HEK293 (cell line): ENCODE data around the gene PA2G4.

ENCODE experiments used
- GLIS1 ChIP-seq: fragments of 450-650 bp; formaldehyde crosslinking; IDR thresholded peaks from 2 replicates; pipeline ENCODE4 v1.5.1; 2016; ENCODE audit warnings: missing biosample characterization, missing genetic modification characterization
- SCRT2 ChIP-seq: fragments of 450-650 bp; formaldehyde crosslinking; IDR thresholded peaks from 2 replicates; pipeline ENCODE4 v1.5.1; 2016; ENCODE audit warnings: missing biosample characterization, missing genetic modification characterization
- TRIM28 ChIP-seq: IDR thresholded peaks from 2 replicates; pipeline ENCODE4 v1.6.1; 2011; ENCODE audit warnings: low read length, control low read depth, borderline replicate concordance
- WT1 ChIP-seq: fragments of 450-650 bp; formaldehyde crosslinking; IDR thresholded peaks from 2 replicates; pipeline ENCODE4 v1.5.1; 2016; ENCODE audit warnings: missing biosample characterization, missing genetic modification characterization
- ZBTB17 ChIP-seq: fragments of 450-650 bp; formaldehyde crosslinking; IDR thresholded peaks from 2 replicates; pipeline ENCODE4 v1.5.1; 2016; ENCODE audit warnings: missing biosample characterization, missing genetic modification characterization
- ZBTB7A ChIP-seq: fragments of 450-650 bp; formaldehyde crosslinking; IDR thresholded peaks from 2 replicates; pipeline ENCODE4 v1.5.1; 2016; ENCODE audit warnings: low read depth, missing biosample characterization, missing genetic modification characterization
- ZEB2 ChIP-seq: fragments of 450-650 bp; formaldehyde crosslinking; IDR thresholded peaks from 2 replicates; pipeline ENCODE4 v1.5.1; 2016; ENCODE audit warnings: missing biosample characterization, missing genetic modification characterization
- ZFHX2 ChIP-seq: fragments of 450-650 bp; formaldehyde crosslinking; conservative IDR thresholded peaks from 2 replicates; pipeline ENCODE4 v1.5.1; 2016; ENCODE audit warnings: missing biosample characterization, missing genetic modification characterization
- ZIC2 ChIP-seq: fragments of 450-650 bp; formaldehyde crosslinking; IDR thresholded peaks from 2 replicates; pipeline ENCODE4 v1.5.1; 2016; ENCODE audit warnings: missing biosample characterization, missing genetic modification characterization
- ZNF202 ChIP-seq: fragments of 450-650 bp; formaldehyde crosslinking; IDR thresholded peaks from 2 replicates; pipeline ENCODE4 v1.5.1; 2016; ENCODE audit warnings: missing biosample characterization, missing genetic modification characterization, borderline replicate concordance
- ZNF23 ChIP-seq: fragments of 450-650 bp; formaldehyde crosslinking; IDR thresholded peaks from 2 replicates; pipeline ENCODE4 v1.5.1; 2016; ENCODE audit warnings: missing biosample characterization, missing genetic modification characterization, borderline replicate concordance
- ZNF350 ChIP-seq: fragments of 450-650 bp; formaldehyde crosslinking; IDR thresholded peaks from 2 replicates; pipeline ENCODE4 v1.5.0; 2017; ENCODE audit warnings: missing biosample characterization, mild to moderate bottlenecking, missing genetic modification characterization
- ZNF366 ChIP-seq: fragments of 450-650 bp; formaldehyde crosslinking; conservative IDR thresholded peaks from 2 replicates; pipeline ENCODE4 v1.5.1; 2016; ENCODE audit warnings: missing biosample characterization, missing genetic modification characterization
- ZNF473 ChIP-seq: fragments of 450-650 bp; formaldehyde crosslinking; IDR thresholded peaks from 2 replicates; pipeline ENCODE4 v1.5.1; 2017; ENCODE audit warnings: missing biosample characterization, missing genetic modification characterization
- ZNF501 ChIP-seq: fragments of 450-650 bp; formaldehyde crosslinking; IDR thresholded peaks from 2 replicates; pipeline ENCODE4 v1.5.1; 2016; ENCODE audit warnings: missing biosample characterization, missing genetic modification characterization
- ZNF610 ChIP-seq: fragments of 450-650 bp; formaldehyde crosslinking; IDR thresholded peaks from 2 replicates; pipeline ENCODE4 v1.5.1; 2016; ENCODE audit warnings: missing biosample characterization, missing genetic modification characterization, borderline replicate concordance
- ZNF623 ChIP-seq: fragments of 450-650 bp; formaldehyde crosslinking; IDR thresholded peaks from 2 replicates; pipeline ENCODE4 v1.5.1; 2016; ENCODE audit warnings: missing biosample characterization, missing genetic modification characterization
- ZNF624 ChIP-seq: fragments of 450-650 bp; formaldehyde crosslinking; IDR thresholded peaks from 2 replicates; pipeline ENCODE4 v1.5.1; 2017; ENCODE audit warnings: missing biosample characterization, missing genetic modification characterization
- ZNF658 ChIP-seq: fragments of 450-650 bp; formaldehyde crosslinking; IDR thresholded peaks from 2 replicates; pipeline ENCODE4; 2016; ENCODE audit warnings: missing biosample characterization, missing genetic modification characterization
- ZNF660 ChIP-seq: fragments of 450-650 bp; IDR thresholded peaks from 2 replicates; pipeline ENCODE4 v1.5.1; 2018; ENCODE audit warnings: missing biosample characterization, mild to moderate bottlenecking, missing genetic modification characterization
- ZNF837 ChIP-seq: fragments of 450-650 bp; formaldehyde crosslinking; IDR thresholded peaks from 2 replicates; pipeline ENCODE4 v1.5.1; 2016; ENCODE audit warnings: missing biosample characterization, missing genetic modification characterization
- TF ChIP-seq, protein P1 (sequence below): fragments of 450-650 bp; formaldehyde crosslinking; IDR thresholded peaks from 2 replicates; pipeline ENCODE4 v1.5.1; 2017; ENCODE audit warnings: missing biosample characterization, missing genetic modification characterization
- TF ChIP-seq, protein P2 (sequence below): fragments of 450-650 bp; formaldehyde crosslinking; conservative IDR thresholded peaks from 2 replicates; pipeline ENCODE4 v1.5.1; 2016; ENCODE audit warnings: low read depth, missing biosample characterization, missing genetic modification characterization
- TF ChIP-seq, protein P3 (sequence below): fragments of 450-650 bp; formaldehyde crosslinking; IDR thresholded peaks from 2 replicates; pipeline ENCODE4 v1.5.1; 2016; ENCODE audit warnings: missing biosample characterization, missing genetic modification characterization
- TF ChIP-seq, protein P4 (sequence below): fragments of 450-650 bp; formaldehyde crosslinking; IDR thresholded peaks from 2 replicates; pipeline ENCODE4 v1.5.1; 2016; ENCODE audit warnings: missing biosample characterization, missing genetic modification characterization
- TF ChIP-seq, protein P5 (sequence below): fragments of 450-650 bp; formaldehyde crosslinking; IDR thresholded peaks from 2 replicates; pipeline ENCODE4 v1.5.1; 2016; ENCODE audit warnings: missing biosample characterization, missing genetic modification characterization
- TF ChIP-seq, protein P6 (sequence below): fragments of 450-650 bp; formaldehyde crosslinking; IDR thresholded peaks from 2 replicates; pipeline ENCODE4 v1.5.1; 2016; ENCODE audit warnings: missing biosample characterization, missing genetic modification characterization

PA2G4 gene

DNA sequence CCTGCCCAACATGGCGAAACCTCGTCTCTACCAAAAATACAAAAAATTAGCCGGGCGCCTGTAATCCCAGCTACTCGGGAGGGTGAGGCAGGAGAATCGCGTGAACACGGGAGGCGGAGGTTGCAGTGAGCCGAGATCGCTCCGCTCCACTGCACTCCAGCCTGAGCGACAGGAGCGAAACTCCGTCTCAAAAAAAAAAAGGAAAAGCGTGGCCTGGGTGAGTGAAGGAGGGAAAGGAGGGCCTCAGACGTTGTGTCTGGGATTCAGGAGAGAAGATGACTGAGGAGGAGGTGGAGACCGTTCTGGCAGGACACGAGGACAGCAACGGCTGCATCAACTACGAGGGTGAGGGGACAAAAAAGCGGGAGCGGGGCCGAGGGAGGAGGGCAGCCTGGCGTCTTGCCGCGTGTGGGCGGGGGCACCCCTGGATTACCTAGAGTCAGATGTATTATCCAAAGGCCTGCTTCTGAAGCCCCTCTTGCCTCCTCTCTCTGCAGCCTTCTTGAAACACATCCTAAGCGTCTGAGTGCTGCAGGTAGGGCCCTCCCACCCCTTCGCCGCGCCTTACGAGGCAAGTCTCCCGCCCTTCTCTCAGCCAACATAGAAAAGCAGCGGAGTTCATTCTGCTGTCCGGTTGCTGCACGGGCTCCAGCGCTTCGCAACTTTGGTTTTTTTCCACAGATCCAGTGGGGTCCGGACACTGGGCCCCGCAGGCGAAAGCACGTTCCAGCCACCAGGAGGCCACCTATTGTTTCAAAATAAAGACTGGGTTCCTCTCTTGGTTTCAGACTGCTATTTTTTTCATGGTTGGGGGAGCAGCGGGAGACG lies 53.1 kb downstream of the PA2G4 start (continued):
- TF ChIP-seq, protein P1, sequence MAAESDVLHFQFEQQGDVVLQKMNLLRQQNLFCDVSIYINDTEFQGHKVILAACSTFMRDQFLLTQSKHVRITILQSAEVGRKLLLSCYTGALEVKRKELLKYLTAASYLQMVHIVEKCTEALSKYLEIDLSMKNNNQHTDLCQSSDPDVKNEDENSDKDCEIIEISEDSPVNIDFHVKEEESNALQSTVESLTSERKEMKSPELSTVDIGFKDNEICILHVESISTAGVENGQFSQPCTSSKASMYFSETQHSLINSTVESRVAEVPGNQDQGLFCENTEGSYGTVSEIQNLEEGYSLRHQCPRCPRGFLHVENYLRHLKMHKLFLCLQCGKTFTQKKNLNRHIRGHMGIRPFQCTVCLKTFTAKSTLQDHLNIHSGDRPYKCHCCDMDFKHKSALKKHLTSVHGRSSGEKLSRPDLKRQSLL (tag by site-specific recombination) = peak; percentile 28; the same call in 1 of the 2 replicates
- peak; percentile 19 for TF ChIP-seq ZNF660
- TF ChIP-seq ZNF350 (tag by site-specific recombination) = no peak
- peak; percentile 3; the same call in 1 of the 2 replicates for TF ChIP-seq TRIM28
- TF ChIP-seq GLIS1 = peak; percentile 20; the same call in 1 of the 2 replicates
- TF ChIP-seq ZFHX2 = peak; percentile 60
- peak; percentile 70 for TF ChIP-seq ZNF366 (tag by site-specific recombination)
- 0 out of 2 replicates have a peak, but pooled peaks have one; percentile 30 for TF ChIP-seq SCRT2 (tag by site-specific recombination)
- TF ChIP-seq, protein P2, sequence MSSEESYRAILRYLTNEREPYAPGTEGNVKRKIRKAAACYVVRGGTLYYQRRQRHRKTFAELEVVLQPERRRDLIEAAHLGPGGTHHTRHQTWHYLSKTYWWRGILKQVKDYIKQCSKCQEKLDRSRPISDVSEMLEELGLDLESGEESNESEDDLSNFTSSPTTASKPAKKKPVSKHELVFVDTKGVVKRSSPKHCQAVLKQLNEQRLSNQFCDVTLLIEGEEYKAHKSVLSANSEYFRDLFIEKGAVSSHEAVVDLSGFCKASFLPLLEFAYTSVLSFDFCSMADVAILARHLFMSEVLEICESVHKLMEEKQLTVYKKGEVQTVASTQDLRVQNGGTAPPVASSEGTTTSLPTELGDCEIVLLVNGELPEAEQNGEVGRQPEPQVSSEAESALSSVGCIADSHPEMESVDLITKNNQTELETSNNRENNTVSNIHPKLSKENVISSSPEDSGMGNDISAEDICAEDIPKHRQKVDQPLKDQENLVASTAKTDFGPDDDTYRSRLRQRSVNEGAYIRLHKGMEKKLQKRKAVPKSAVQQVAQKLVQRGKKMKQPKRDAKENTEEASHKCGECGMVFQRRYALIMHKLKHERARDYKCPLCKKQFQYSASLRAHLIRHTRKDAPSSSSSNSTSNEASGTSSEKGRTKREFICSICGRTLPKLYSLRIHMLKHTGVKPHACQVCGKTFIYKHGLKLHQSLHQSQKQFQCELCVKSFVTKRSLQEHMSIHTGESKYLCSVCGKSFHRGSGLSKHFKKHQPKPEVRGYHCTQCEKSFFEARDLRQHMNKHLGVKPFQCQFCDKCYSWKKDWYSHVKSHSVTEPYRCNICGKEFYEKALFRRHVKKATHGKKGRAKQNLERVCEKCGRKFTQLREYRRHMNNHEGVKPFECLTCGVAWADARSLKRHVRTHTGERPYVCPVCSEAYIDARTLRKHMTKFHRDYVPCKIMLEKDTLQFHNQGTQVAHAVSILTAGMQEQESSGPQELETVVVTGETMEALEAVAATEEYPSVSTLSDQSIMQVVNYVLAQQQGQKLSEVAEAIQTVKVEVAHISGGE (tag by site-specific recombination) = 0 out of 2 replicates have a peak, but pooled peaks have one; percentile 6
- TF ChIP-seq, protein P3, sequence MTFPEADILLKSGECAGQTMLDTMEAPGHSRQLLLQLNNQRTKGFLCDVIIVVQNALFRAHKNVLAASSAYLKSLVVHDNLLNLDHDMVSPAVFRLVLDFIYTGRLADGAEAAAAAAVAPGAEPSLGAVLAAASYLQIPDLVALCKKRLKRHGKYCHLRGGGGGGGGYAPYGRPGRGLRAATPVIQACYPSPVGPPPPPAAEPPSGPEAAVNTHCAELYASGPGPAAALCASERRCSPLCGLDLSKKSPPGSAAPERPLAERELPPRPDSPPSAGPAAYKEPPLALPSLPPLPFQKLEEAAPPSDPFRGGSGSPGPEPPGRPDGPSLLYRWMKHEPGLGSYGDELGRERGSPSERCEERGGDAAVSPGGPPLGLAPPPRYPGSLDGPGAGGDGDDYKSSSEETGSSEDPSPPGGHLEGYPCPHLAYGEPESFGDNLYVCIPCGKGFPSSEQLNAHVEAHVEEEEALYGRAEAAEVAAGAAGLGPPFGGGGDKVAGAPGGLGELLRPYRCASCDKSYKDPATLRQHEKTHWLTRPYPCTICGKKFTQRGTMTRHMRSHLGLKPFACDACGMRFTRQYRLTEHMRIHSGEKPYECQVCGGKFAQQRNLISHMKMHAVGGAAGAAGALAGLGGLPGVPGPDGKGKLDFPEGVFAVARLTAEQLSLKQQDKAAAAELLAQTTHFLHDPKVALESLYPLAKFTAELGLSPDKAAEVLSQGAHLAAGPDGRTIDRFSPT = 0 out of 2 replicates have a peak, but pooled peaks have one; percentile 21
- TF ChIP-seq, protein P4, sequence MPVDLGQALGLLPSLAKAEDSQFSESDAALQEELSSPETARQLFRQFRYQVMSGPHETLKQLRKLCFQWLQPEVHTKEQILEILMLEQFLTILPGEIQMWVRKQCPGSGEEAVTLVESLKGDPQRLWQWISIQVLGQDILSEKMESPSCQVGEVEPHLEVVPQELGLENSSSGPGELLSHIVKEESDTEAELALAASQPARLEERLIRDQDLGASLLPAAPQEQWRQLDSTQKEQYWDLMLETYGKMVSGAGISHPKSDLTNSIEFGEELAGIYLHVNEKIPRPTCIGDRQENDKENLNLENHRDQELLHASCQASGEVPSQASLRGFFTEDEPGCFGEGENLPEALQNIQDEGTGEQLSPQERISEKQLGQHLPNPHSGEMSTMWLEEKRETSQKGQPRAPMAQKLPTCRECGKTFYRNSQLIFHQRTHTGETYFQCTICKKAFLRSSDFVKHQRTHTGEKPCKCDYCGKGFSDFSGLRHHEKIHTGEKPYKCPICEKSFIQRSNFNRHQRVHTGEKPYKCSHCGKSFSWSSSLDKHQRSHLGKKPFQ (tag by site-specific recombination) = no peak
- TF ChIP-seq ZNF658 (tag by site-specific recombination) = no peak
- TF ChIP-seq, protein P5, sequence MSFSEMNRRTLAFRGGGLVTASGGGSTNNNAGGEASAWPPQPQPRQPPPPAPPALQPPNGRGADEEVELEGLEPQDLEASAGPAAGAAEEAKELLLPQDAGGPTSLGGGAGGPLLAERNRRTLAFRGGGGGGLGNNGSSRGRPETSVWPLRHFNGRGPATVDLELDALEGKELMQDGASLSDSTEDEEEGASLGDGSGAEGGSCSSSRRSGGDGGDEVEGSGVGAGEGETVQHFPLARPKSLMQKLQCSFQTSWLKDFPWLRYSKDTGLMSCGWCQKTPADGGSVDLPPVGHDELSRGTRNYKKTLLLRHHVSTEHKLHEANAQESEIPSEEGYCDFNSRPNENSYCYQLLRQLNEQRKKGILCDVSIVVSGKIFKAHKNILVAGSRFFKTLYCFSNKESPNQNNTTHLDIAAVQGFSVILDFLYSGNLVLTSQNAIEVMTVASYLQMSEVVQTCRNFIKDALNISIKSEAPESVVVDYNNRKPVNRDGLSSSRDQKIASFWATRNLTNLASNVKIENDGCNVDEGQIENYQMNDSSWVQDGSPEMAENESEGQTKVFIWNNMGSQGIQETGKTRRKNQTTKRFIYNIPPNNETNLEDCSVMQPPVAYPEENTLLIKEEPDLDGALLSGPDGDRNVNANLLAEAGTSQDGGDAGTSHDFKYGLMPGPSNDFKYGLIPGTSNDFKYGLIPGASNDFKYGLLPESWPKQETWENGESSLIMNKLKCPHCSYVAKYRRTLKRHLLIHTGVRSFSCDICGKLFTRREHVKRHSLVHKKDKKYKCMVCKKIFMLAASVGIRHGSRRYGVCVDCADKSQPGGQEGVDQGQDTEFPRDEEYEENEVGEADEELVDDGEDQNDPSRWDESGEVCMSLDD (tag by site-specific recombination) = no peak
- peak; percentile 77 for TF ChIP-seq ZEB2 (tag by site-specific recombination)
- TF ChIP-seq ZIC2 = no peak; the same call in 1 of the 2 replicates
- TF ChIP-seq, protein P6, sequence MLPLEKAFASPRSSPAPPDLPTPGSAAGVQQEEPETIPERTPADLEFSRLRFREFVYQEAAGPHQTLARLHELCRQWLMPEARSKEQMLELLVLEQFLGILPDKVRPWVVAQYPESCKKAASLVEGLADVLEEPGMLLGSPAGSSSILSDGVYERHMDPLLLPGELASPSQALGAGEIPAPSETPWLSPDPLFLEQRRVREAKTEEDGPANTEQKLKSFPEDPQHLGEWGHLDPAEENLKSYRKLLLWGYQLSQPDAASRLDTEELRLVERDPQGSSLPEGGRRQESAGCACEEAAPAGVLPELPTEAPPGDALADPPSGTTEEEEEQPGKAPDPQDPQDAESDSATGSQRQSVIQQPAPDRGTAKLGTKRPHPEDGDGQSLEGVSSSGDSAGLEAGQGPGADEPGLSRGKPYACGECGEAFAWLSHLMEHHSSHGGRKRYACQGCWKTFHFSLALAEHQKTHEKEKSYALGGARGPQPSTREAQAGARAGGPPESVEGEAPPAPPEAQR (tag by site-specific recombination) = no peak
- no peak; the same call in 1 of the 2 replicates for TF ChIP-seq ZNF610 (tag by site-specific recombination)
- TF ChIP-seq ZBTB7A (tag by site-specific recombination) = no peak; the same call in 1 of the 2 replicates
- TF ChIP-seq ZNF501 = no peak
- TF ChIP-seq ZNF23 (tag by site-specific recombination) = no peak
- TF ChIP-seq WT1 (tag by site-specific recombination) = no peak; the same call in 1 of the 2 replicates
- TF ChIP-seq ZNF837 (tag by site-specific recombination) = no peak
- TF ChIP-seq ZNF623 (tag by site-specific recombination) = no peak
- 0 out of 2 replicates have a peak, but pooled peaks have one; percentile 50 for TF ChIP-seq ZNF624 (tag by site-specific recombination)
- peak; percentile 79 for TF ChIP-seq ZBTB17 (tag by site-specific recombination)
- TF ChIP-seq ZNF202 (tag by site-specific recombination) = no peak
- TF ChIP-seq ZNF473 (tag by site-specific recombination) = no peak
